ENCODE measurements around the gene PEX3. TPM values are rescaled to one million over a fixed set of nuclear protein-coding genes. Genes with fewer than 3 reads are reported as not detected.

The PEX3 gene
- total and polyA plus RNA-seq, 2 of the 4 experiments (the other 2 are of a cell fraction) = 13.3 to 13.7 TPM

- Histone ChIP-seq H2AK5ac (ENCODE audit: low read depth, low read length) (no peak overlapping the region), H2AK9ac (replicated peaks; ENCODE audit: low read depth, low read length, poor library complexity) (no peak overlapping the region), H3K18ac (ENCODE audit: low read depth, low read length) (no peak overlapping the region), H4K20me1 (ENCODE audit: insufficient read depth, low read length) (no peaks in the 10 kb centered on the region), H4K8ac (ENCODE audit: low read depth in 2 of 2, low read length in 2 of 2) (peak overlapping the region in 1 of 2 experiments; percentile 58; a peak in 1 of 4 replicates), H4K5ac (ENCODE audit: low read depth, low read length) (no peak overlapping the region), H4K91ac (ENCODE audit: insufficient read depth, low read depth, low read length) (no peak overlapping the region), H3K9me1 (ENCODE audit: insufficient read depth, low read length) (no peaks in the 10 kb centered on the region), H2BK5ac (ENCODE audit: low read depth, low read length, poor library complexity, severe bottlenecking) (no peak overlapping the region), H3K9ac (ENCODE audit: low read depth, low read length) (no peak overlapping the region), H3K27me3 (ENCODE audit: control insufficient read depth, insufficient read depth, low read length) (peaks cover 9% of the 10 kb centered on the region), H3K4me2 (ENCODE audit: low read depth, low read length) (no peak overlapping the region), H3K27ac (ENCODE audit: insufficient read depth, low read length) (no peak overlapping the region), H3K4ac (ENCODE audit: low read depth, low read length) (no peak overlapping the region), H3K4me1 (ENCODE audit: control insufficient read depth, insufficient read depth, low read length) (peaks cover 2% of the 10 kb centered on the region; the same call in 1 of the 2 replicates), H2AFZ (replicated peaks; ENCODE audit: low read length, poor library complexity) (peak overlapping the region; percentile 70), H2BK120ac (ENCODE audit: low read depth, low read length) (no peak overlapping the region), H3K23ac (ENCODE audit: low read depth, low read length) (no peak overlapping the region), H3K56ac (ENCODE audit: extremely low read depth, insufficient read depth, low read length) (no peak overlapping the region), H2BK20ac (ENCODE audit: low read depth, low read length) (0 out of 2 replicates have a peak overlapping the region, but pooled peaks have one; percentile 51), H3K36me3 (ENCODE audit: control insufficient read depth, insufficient read depth, low read length) (no peaks in the 10 kb centered on the region), H3K79me1 (ENCODE audit: low read depth in 1 of 2, low read length in 2 of 2) (no peaks in the 10 kb centered on the region), H3K14ac (replicated peaks; ENCODE audit: low read depth, low read length) (no peak overlapping the region), H2BK15ac (ENCODE audit: low read depth, low read length) (no peak overlapping the region), H3K4me3 (ENCODE audit: insufficient read depth, low read depth, low read length) (no peak overlapping the region), H3K9me3 (ENCODE audit: control insufficient read depth, insufficient read depth, low read length) (no peaks in the 10 kb centered on the region)
- 60% methylated on average over 1 of the region's 7 CpGs; no CpG with 5 or more reads in 1 of the 2 experiments for WGBS, 2 experiments (ENCODE audit: extremely low coverage in 2 of 2, insufficient read length in 1 of 2)
- ChIA-PET CTCF (interaction anchor here (0.7 kb wide), 1 partner anchor 248 kb away, joined by 3 read pairs; no protein-coding TSS in a partner anchor), POLR2A (ENCODE audit: unreplicated experiment) (no interaction called here)
- no TSS peak for BruUV-seq (replicated peaks)
- in situ Hi-C loops (cut with MboI; ENCODE audit: low sequenced_read_pairs) (no loop called here), intact Hi-C loops (cut with micrococcal nuclease) (no loop called here), dilution Hi-C loops (cut with HindIII; ENCODE audit: low sequenced_read_pairs, unreplicated experiment) (no loop called here)
- TF ChIP-seq FOS (IDR thresholded peaks at IDR 0.05; ENCODE audit: low read depth, low read length) (no peak), CHD1 (IDR thresholded peaks at IDR 0.05; ENCODE audit: low read depth, low read length) (no peak), POLR2A (IDR thresholded peaks at IDR 0.05; ENCODE audit: low read depth, low read length) (no peak), RCOR1 (IDR thresholded peaks at IDR 0.05; ENCODE audit: insufficient replicate concordance, low read length) (no peak), BHLHE40 (IDR thresholded peaks at IDR 0.05; ENCODE audit: low read depth, low read length) (no peak), MAZ (IDR thresholded peaks at IDR 0.05; ENCODE audit: borderline replicate concordance, low read depth, low read length) (no peak), MAFK (IDR thresholded peaks at IDR 0.05; ENCODE audit: low read depth, low read length) (no peak), NFE2L2 (IDR thresholded peaks at IDR 0.05; ENCODE audit: low read depth, low read length) (no peak)
- TF ChIP-seq, protein P1, sequence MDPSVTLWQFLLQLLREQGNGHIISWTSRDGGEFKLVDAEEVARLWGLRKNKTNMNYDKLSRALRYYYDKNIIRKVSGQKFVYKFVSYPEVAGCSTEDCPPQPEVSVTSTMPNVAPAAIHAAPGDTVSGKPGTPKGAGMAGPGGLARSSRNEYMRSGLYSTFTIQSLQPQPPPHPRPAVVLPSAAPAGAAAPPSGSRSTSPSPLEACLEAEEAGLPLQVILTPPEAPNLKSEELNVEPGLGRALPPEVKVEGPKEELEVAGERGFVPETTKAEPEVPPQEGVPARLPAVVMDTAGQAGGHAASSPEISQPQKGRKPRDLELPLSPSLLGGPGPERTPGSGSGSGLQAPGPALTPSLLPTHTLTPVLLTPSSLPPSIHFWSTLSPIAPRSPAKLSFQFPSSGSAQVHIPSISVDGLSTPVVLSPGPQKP (IDR thresholded peaks at IDR 0.05; ENCODE audit: borderline replicate concordance, low read depth, low read length) = no peak
- no peak for DNase-seq
- ATAC-seq (ENCODE audit: low read depth) = no peak
Observed at GRCh38 chr6:143528164-143528811, 77.7 kb downstream of the PEX3 start.
